Esophagus muscularis mucosa (tissue), 4 donors: ENCODE results near the gene ZNF446. TPM values are rescaled to one million over a fixed set of nuclear protein-coding genes. Genes with fewer than 3 reads are reported as not detected.

Source experiments
- DNase-seq: peaks from one replicate; pipeline ENCODE4 v3.0.0-alpha.2; 2017; ENCODE audit errors: extremely low spot score
- H3K27ac ChIP-seq, 4 donors: fragments of 200-600 bp; sonication (generic); replicated peaks in 1 of 4; 1 replicate in 3 of 4; 2 replicates in 1 of 4; pipeline ENCODE4 v1.5.1; 2016 to 2019; ENCODE audit warnings: mild to moderate bottlenecking in 1 of 4
- H3K27me3 ChIP-seq, 4 donors: fragments of 200-600 bp; sonication (generic); one replicate each; pipeline versions ENCODE4 v1.5.1 to v1.6.0; 2016 to 2019
- H3K36me3 ChIP-seq, 4 donors: fragments of 200-600 bp; sonication (generic); one replicate each; pipeline ENCODE4 v1.5.1; 2016 to 2019
- H3K4me1 ChIP-seq, 4 donors: fragments of 200-600 bp; sonication (generic); one replicate each; pipeline ENCODE4 v1.5.1; 2016 to 2019
- H3K4me3 ChIP-seq, 4 donors: fragments of 200-600 bp; sonication (generic); 1 replicate in 2 of 4; 2 replicates in 2 of 4; pipeline ENCODE4 v1.5.1; 2016 to 2019; ENCODE audit warnings: mild to moderate bottlenecking in 4 of 4, moderate library complexity in 1 of 4
- H3K9me3 ChIP-seq, 4 donors: fragments of 200-600 bp; sonication (generic); 1 replicate in 3 of 4; 2 replicates in 1 of 4; pipeline ENCODE4 v1.5.1; 2016 to 2019
- EP300 ChIP-seq: sonication (generic); formaldehyde crosslinking; IDR thresholded peaks from one replicate; pipeline ENCODE4 v1.6.1; 2017; ENCODE audit warnings: antibody characterized with exemption
- POLR2A ChIP-seq: fragments of 450-650 bp; IDR thresholded peaks from one replicate; pipeline ENCODE4 v1.6.1; 2017; ENCODE audit warnings: antibody characterized with exemption, moderate library complexity, mild to moderate bottlenecking, low read depth
- POLR2AphosphoS5 ChIP-seq, 2 donors: sonication (generic); formaldehyde crosslinking; IDR thresholded peaks; one replicate each; pipeline ENCODE4 v1.6.1; 2017; ENCODE audit warnings: antibody characterized with exemption in 2 of 2
- WGBS: methylation state at CpG from one replicate; pipeline ENCODE4 v1.1.5; 2018; 5-methylcytosine and 5-hydroxymethylcytosine counted together
- intact Hi-C: fragments of 100-400 bp; cut with DNase I; formaldehyde crosslinking; loops from one replicate; pipeline ENCODE4 v1.15.1; 2023
- total RNA-seq, 4 donors: library from RNA; depleted of rRNA; stranded (reverse); fragments of >200 nt; gene quantifications; one replicate each; pipeline versions ENCODE4 v1.1.0 to v1.2.1, GENCODE V29; 2016
- TF ChIP-seq, protein P1 (sequence below), 3 experiments: fragments of 200-600 bp in 2 of 3; fragments of 450-650 bp in 1 of 3; sonication (generic) in 2 of 3; IDR thresholded peaks; one replicate each; pipeline ENCODE4 v1.5.1; 2017 to 2019; ENCODE audit warnings: antibody characterized with exemption in 3 of 3, mild to moderate bottlenecking in 2 of 3, moderate library complexity in 1 of 3

Gene ZNF446
- total RNA-seq, 4 donors from 2014 or later: 13.7 to 20.4 (median 17.0) TPM

- Histone ChIP-seq H3K9me3 (no peaks in the 10 kb centered on the region), H3K27me3 (no peaks in the 10 kb centered on the region), H3K36me3 (no peaks in the 10 kb centered on the region), H3K4me1 (no peaks in the 10 kb centered on the region), H3K4me3 (no peak overlapping the region), H3K27ac (no peak overlapping the region)
- no peak for DNase-seq
- intact Hi-C loops: no loop called here
- TF ChIP-seq POLR2A: no peak
- TF ChIP-seq, protein P1, sequence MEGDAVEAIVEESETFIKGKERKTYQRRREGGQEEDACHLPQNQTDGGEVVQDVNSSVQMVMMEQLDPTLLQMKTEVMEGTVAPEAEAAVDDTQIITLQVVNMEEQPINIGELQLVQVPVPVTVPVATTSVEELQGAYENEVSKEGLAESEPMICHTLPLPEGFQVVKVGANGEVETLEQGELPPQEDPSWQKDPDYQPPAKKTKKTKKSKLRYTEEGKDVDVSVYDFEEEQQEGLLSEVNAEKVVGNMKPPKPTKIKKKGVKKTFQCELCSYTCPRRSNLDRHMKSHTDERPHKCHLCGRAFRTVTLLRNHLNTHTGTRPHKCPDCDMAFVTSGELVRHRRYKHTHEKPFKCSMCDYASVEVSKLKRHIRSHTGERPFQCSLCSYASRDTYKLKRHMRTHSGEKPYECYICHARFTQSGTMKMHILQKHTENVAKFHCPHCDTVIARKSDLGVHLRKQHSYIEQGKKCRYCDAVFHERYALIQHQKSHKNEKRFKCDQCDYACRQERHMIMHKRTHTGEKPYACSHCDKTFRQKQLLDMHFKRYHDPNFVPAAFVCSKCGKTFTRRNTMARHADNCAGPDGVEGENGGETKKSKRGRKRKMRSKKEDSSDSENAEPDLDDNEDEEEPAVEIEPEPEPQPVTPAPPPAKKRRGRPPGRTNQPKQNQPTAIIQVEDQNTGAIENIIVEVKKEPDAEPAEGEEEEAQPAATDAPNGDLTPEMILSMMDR (IDR thresholded peaks at IDR 0.05): no peak
- TF ChIP-seq EP300: no peak
- TF ChIP-seq POLR2AphosphoS5 (IDR thresholded peaks at IDR 0.05): no peak
- 86% methylated on average over 5 of the region's 5 CpGs for WGBS
Measured at GRCh38 chr19:58491393-58491792, 15.2 kb downstream of the ZNF446 start.

GRCh38 chr19:58492265-58492664 is 16.1 kb downstream of the ZNF446 start:
- no peak overlapping the region for H3K27ac ChIP-seq
- TF ChIP-seq, protein P1 (IDR thresholded peaks at IDR 0.05): no peak
- TF ChIP-seq POLR2A (no peak), POLR2AphosphoS5 (IDR thresholded peaks at IDR 0.05) (no peak), EP300 (no peak)
- no peaks in the 10 kb centered on the region for H3K36me3 ChIP-seq
- H3K9me3 ChIP-seq: no peaks in the 10 kb centered on the region
- no peaks in the 10 kb centered on the region for H3K4me1 ChIP-seq
- 87% methylated on average over 14 of the region's 14 CpGs for WGBS
- intact Hi-C loops: no loop called here
- DNase-seq: no peak
- no peaks in the 10 kb centered on the region for H3K27me3 ChIP-seq
- H3K4me3 ChIP-seq: no peak overlapping the region

GRCh38 chr19:58497634-58498170 is 21.6 kb downstream of the ZNF446 start:
- peaks cover 16 to 29% (median 23%) of the 10 kb centered on the region in 4 donors for H3K4me1 ChIP-seq
- DNase-seq: no peak
- H3K4me3 ChIP-seq: no peak overlapping the region
- H3K9me3 ChIP-seq: no peaks in the 10 kb centered on the region
- no peak overlapping the region for H3K27ac ChIP-seq
- no peaks in the 10 kb centered on the region for H3K27me3 ChIP-seq
- WGBS: 88% methylated on average over 8 of the region's 8 CpGs
- no peak for TF ChIP-seq POLR2AphosphoS5 (IDR thresholded peaks at IDR 0.05)
- TF ChIP-seq, protein P1 (IDR thresholded peaks at IDR 0.05): no peak
- no peak for TF ChIP-seq POLR2A
- TF ChIP-seq EP300: no peak
- no peaks in the 10 kb centered on the region for H3K36me3 ChIP-seq
- intact Hi-C loops: no loop called here

DNA sequence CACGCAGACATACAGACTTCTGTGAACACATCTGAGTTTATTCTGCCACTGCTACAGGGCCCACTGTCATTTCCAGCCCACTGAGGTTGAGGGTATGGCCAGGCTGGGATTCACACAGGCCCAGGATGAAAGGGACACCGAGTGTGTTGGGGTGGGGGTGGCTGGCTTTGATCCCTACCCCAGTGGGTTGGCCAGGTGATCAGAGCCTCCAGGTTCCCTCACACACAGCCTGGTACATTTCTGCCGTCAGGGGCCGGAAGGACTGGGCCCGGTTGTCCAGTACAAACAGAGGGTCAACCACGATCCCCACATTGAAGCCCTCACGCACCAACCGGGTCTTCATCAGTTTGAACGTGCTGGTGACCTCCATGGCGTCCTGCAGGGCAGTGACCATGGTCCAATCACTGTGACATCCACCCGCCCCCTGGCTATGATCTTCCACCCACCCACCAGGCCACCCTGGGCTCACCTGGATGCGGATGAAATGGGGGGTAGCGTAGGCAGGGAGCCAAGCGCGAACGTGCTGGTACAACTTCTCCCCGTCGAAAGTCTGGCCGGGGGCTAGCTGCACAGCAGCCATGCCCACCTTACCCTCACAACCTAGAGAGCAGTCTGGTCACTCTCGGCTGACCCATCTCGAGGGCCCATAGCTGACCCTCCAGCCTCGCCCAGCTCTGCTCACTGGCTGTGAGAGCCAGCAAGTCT is 22.3 kb downstream of the ZNF446 start:
- Histone ChIP-seq H3K9me3 (no peaks in the 10 kb centered on the region), H3K36me3 (no peaks in the 10 kb centered on the region), H3K4me1 (peaks cover 16 to 29% (median 23%) of the 10 kb centered on the region in 4 donors), H3K27ac (peak overlapping the region; percentile 43 to 85 (median 74)), H3K4me3 (peak overlapping the region; percentile 55 to 66 (median 62)), H3K27me3 (no peaks in the 10 kb centered on the region)
- TF ChIP-seq POLR2A (no peak), POLR2AphosphoS5 (IDR thresholded peaks at IDR 0.05) (no peak), EP300 (no peak)
- TF ChIP-seq, protein P1 (IDR thresholded peaks at IDR 0.05): no peak
- intact Hi-C loops: no loop called here
- no peak for DNase-seq
- WGBS: 79% methylated on average over 11 of the region's 22 CpGs
